ENCODE results near the gene PSMD12.
"Not testable (repeated sequence)": the region's sequence is repeated elsewhere in the genome, so short reads cannot be mapped to it uniquely, and the experiment has no call there.

The PSMD12 gene

DNA sequence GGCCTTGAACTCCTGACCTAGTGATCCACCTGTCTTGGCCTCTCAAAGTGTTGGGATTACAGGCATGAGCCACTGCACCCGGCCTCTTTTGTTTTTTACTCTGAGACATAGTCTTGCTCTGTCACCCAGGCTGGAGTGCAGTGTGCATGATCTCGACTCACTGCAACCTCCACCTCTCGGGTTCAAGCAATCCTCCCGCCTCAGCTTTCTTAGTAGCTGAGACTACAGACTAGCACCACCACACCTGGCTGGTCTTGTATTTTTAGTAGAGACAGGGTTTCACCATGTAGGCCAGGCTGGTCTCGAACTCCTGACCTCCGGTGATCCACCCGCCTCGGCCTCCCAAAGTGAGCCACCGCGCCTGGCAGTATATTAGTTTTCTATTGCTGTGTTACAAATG, 22.2 kb upstream of the PSMD12 start:
- H3K9ac ChIP-seq (ENCODE audit: low read length); H2AFZ ChIP-seq (ENCODE audit: low read depth, low read length); H3K27ac ChIP-seq (ENCODE audit: low read length, poor library complexity, severe bottlenecking); H3K27me3 ChIP-seq (ENCODE audit: control insufficient read depth in 1 of 2, insufficient read depth in 1 of 2, low read length in 2 of 2); H3K9me3 ChIP-seq (ENCODE audit: control insufficient read depth, low read length); H3K14ac ChIP-seq (ENCODE audit: low read length in 2 of 2); H2BK15ac ChIP-seq (ENCODE audit: low read depth, poor library complexity, severe bottlenecking); H3K18ac ChIP-seq (ENCODE audit: low read depth in 1 of 2, low read length in 2 of 2); H2BK5ac ChIP-seq (ENCODE audit: low read depth, low read length, poor library complexity, severe bottlenecking); H4K8ac ChIP-seq (ENCODE audit: low read length); H3K23ac ChIP-seq (ENCODE audit: low read length in 2 of 2); H3K4ac ChIP-seq (ENCODE audit: low read depth in 1 of 2, low read length in 2 of 2); H4K91ac ChIP-seq (ENCODE audit: low read length); H2BK12ac ChIP-seq (ENCODE audit: low read length in 2 of 2); DNase-seq; H2AK5ac ChIP-seq (ENCODE audit: low read length, severe bottlenecking); H3K4me1 ChIP-seq (ENCODE audit: control insufficient read depth, insufficient read depth, low read depth, low read length); H3K4me3 ChIP-seq (ENCODE audit: insufficient read depth in 1 of 2, low read depth in 1 of 2, low read length in 2 of 2); H3K36me3 ChIP-seq (ENCODE audit: control insufficient read depth in 1 of 2, insufficient read depth in 2 of 2, low read depth in 1 of 2, low read length in 2 of 2); H3K4me2 ChIP-seq (ENCODE audit: low read length, poor library complexity, severe bottlenecking); H2BK120ac ChIP-seq (ENCODE audit: low read depth, low read length): not testable (repeated sequence)
- WGBS: 97% methylated on average over 10 of the region's 10 CpGs
- peaks cover 30% of the 10 kb centered on the region for H3K79me1 ChIP-seq (replicated peaks; ENCODE audit: low read length, poor library complexity, severe bottlenecking)

- Histone ChIP-seq H2BK15ac (ENCODE audit: low read depth, poor library complexity, severe bottlenecking) (no peak overlapping the region), H3K9me3 (ENCODE audit: control insufficient read depth, low read length) (no peaks in the 10 kb centered on the region), H2AFZ (ENCODE audit: low read depth, low read length) (no peak overlapping the region), H3K23ac (ENCODE audit: low read length in 2 of 2) (peak overlapping the region in 1 of 2 experiments; percentile 14), H2BK12ac (ENCODE audit: low read length in 2 of 2) (no peak overlapping the region), H2BK5ac (ENCODE audit: low read depth, low read length, poor library complexity, severe bottlenecking) (no peak overlapping the region), H2BK120ac (ENCODE audit: low read depth, low read length) (no peak overlapping the region), H3K4me1 (ENCODE audit: control insufficient read depth, insufficient read depth, low read depth, low read length) (peaks cover 6% of the 10 kb centered on the region), H2AK5ac (ENCODE audit: low read length, severe bottlenecking) (no peak overlapping the region), H3K14ac (ENCODE audit: low read length in 2 of 2) (no peak overlapping the region), H3K9ac (ENCODE audit: low read length) (no peak overlapping the region), H3K79me1 (replicated peaks; ENCODE audit: low read length, poor library complexity, severe bottlenecking) (peaks cover 32% of the 10 kb centered on the region), H3K18ac (ENCODE audit: low read depth in 1 of 2, low read length in 2 of 2) (no peak overlapping the region), H3K27me3 (ENCODE audit: control insufficient read depth in 1 of 2, insufficient read depth in 1 of 2, low read length in 2 of 2) (no peaks in the 10 kb centered on the region), H3K27ac (ENCODE audit: low read length, poor library complexity, severe bottlenecking) (no peak overlapping the region), H4K91ac (ENCODE audit: low read length) (no peak overlapping the region), H3K36me3 (ENCODE audit: control insufficient read depth in 1 of 2, insufficient read depth in 2 of 2, low read depth in 1 of 2, low read length in 2 of 2) (no peaks in the 10 kb centered on the region), H3K4me3 (ENCODE audit: insufficient read depth in 1 of 2, low read depth in 1 of 2, low read length in 2 of 2) (no peak overlapping the region), H4K8ac (ENCODE audit: low read length) (no peak overlapping the region), H3K4me2 (ENCODE audit: low read length, poor library complexity, severe bottlenecking) (no peak overlapping the region), H3K4ac (ENCODE audit: low read depth in 1 of 2, low read length in 2 of 2) (no peak overlapping the region)
- WGBS: 71% methylated on average over 13 of the region's 16 CpGs
- DNase-seq: peak; percentile 30
Observed at GRCh38 chr17:67386965-67387551, 20.7 kb upstream of the PSMD12 start.

GRCh38 chr17:67385122-67385988, 19.0 kb upstream of the PSMD12 start:
- Histone ChIP-seq H3K9me3 (ENCODE audit: control insufficient read depth, low read length) (no peaks in the 10 kb centered on the region), H4K8ac (ENCODE audit: low read length) (no peak overlapping the region), H3K4me3 (ENCODE audit: insufficient read depth in 1 of 2, low read depth in 1 of 2, low read length in 2 of 2) (no peak overlapping the region), H2BK120ac (ENCODE audit: low read depth, low read length) (no peak overlapping the region), H2BK15ac (ENCODE audit: low read depth, poor library complexity, severe bottlenecking) (no peak overlapping the region), H3K36me3 (ENCODE audit: control insufficient read depth in 1 of 2, insufficient read depth in 2 of 2, low read depth in 1 of 2, low read length in 2 of 2) (no peaks in the 10 kb centered on the region), H3K18ac (ENCODE audit: low read depth in 1 of 2, low read length in 2 of 2) (no peak overlapping the region), H3K27me3 (ENCODE audit: control insufficient read depth in 1 of 2, insufficient read depth in 1 of 2, low read length in 2 of 2) (no peaks in the 10 kb centered on the region), H2AFZ (ENCODE audit: low read depth, low read length) (no peak overlapping the region), H2BK12ac (ENCODE audit: low read length in 2 of 2) (no peak overlapping the region), H2AK5ac (ENCODE audit: low read length, severe bottlenecking) (no peak overlapping the region), H3K4ac (ENCODE audit: low read depth in 1 of 2, low read length in 2 of 2) (no peak overlapping the region), H2BK5ac (ENCODE audit: low read depth, low read length, poor library complexity, severe bottlenecking) (no peak overlapping the region), H3K4me1 (ENCODE audit: control insufficient read depth, insufficient read depth, low read depth, low read length) (peaks cover 7% of the 10 kb centered on the region), H3K23ac (ENCODE audit: low read length in 2 of 2) (no peak overlapping the region), H3K9ac (ENCODE audit: low read length) (no peak overlapping the region), H3K4me2 (ENCODE audit: low read length, poor library complexity, severe bottlenecking) (no peak overlapping the region), H3K14ac (ENCODE audit: low read length in 2 of 2) (no peak overlapping the region), H3K79me1 (replicated peaks; ENCODE audit: low read length, poor library complexity, severe bottlenecking) (peaks cover 36% of the 10 kb centered on the region), H3K27ac (ENCODE audit: low read length, poor library complexity, severe bottlenecking) (no peak overlapping the region), H4K91ac (ENCODE audit: low read length) (no peak overlapping the region)
- 93% methylated on average over 20 of the region's 20 CpGs for WGBS
- no peak for DNase-seq

- Histone ChIP-seq H3K4me3 (ENCODE audit: insufficient read depth in 1 of 2, low read depth in 1 of 2, low read length in 2 of 2) (no peak overlapping the region), H3K4ac (ENCODE audit: low read depth in 1 of 2, low read length in 2 of 2) (no peak overlapping the region), H3K36me3 (ENCODE audit: control insufficient read depth in 1 of 2, insufficient read depth in 2 of 2, low read depth in 1 of 2, low read length in 2 of 2) (no peaks in the 10 kb centered on the region), H2AFZ (ENCODE audit: low read depth, low read length) (no peak overlapping the region), H2BK12ac (ENCODE audit: low read length in 2 of 2) (no peak overlapping the region), H3K4me2 (ENCODE audit: low read length, poor library complexity, severe bottlenecking) (no peak overlapping the region), H2AK5ac (ENCODE audit: low read length, severe bottlenecking) (no peak overlapping the region), H2BK5ac (ENCODE audit: low read depth, low read length, poor library complexity, severe bottlenecking) (no peak overlapping the region), H3K9me3 (ENCODE audit: control insufficient read depth, low read length) (no peaks in the 10 kb centered on the region), H3K27ac (ENCODE audit: low read length, poor library complexity, severe bottlenecking) (no peak overlapping the region), H3K9ac (ENCODE audit: low read length) (no peak overlapping the region), H4K8ac (ENCODE audit: low read length) (no peak overlapping the region), H2BK120ac (ENCODE audit: low read depth, low read length) (no peak overlapping the region), H3K18ac (ENCODE audit: low read depth in 1 of 2, low read length in 2 of 2) (no peak overlapping the region), H3K23ac (ENCODE audit: low read length in 2 of 2) (no peak overlapping the region), H4K91ac (ENCODE audit: low read length) (no peak overlapping the region), H3K14ac (ENCODE audit: low read length in 2 of 2) (no peak overlapping the region), H3K79me1 (replicated peaks; ENCODE audit: low read length, poor library complexity, severe bottlenecking) (peaks cover 28% of the 10 kb centered on the region), H2BK15ac (ENCODE audit: low read depth, poor library complexity, severe bottlenecking) (no peak overlapping the region), H3K4me1 (ENCODE audit: control insufficient read depth, insufficient read depth, low read depth, low read length) (peaks cover 6% of the 10 kb centered on the region), H3K27me3 (ENCODE audit: control insufficient read depth in 1 of 2, insufficient read depth in 1 of 2, low read length in 2 of 2) (no peaks in the 10 kb centered on the region)
- no peak for DNase-seq
- 100% methylated on average over 1 of the region's 1 CpG for WGBS
Observed at GRCh38 chr17:67381929-67382257, 15.5 kb upstream of the PSMD12 start.

Data from mesenchymal stem cell (in vitro differentiated cells and primary cell).